ENCODE measurements around the gene PIK3C2A. TPM values are rescaled to one million over a fixed set of nuclear protein-coding genes. Genes with fewer than 3 reads are reported as not detected.

Gene PIK3C2A
- total RNA-seq, 1 donor from 2014 or later = 41.2 TPM

GRCh38 chr11:17211286-17211685 lies 3.5 kb upstream of the PIK3C2A start:
- no peak for ATAC-seq (ENCODE audit: low read depth)
- intact Hi-C loops (cut with micrococcal nuclease) = no loop called here
- H3K36me3 Mint-ChIP-seq (ENCODE audit: low read depth) = peaks cover 8% of the 10 kb centered on the region
- no peak for TF ChIP-seq CTCF (IDR thresholded peaks at IDR 0.05)
- H3K27me3 Mint-ChIP-seq = no peaks in the 10 kb centered on the region
- DNase-seq = no peak
- POLR2A ChIA-PET = interaction anchor here (0.5 to 0.8 kb wide), 2 partner anchors 133 to 135 kb away, joined by 3 to 5 read pairs; no protein-coding TSS in a partner anchor
- H3K4me3 Mint-ChIP-seq = no peak overlapping the region
- H3K4me1 Mint-ChIP-seq = peaks cover 33% of the 10 kb centered on the region
- CTCF ChIA-PET = interaction anchor here (2.5 kb wide), 1 partner anchor 19 kb away, joined by 8 read pairs; no protein-coding TSS in a partner anchor
- no peaks in the 10 kb centered on the region for H3K9me3 Mint-ChIP-seq
- H3K27ac Mint-ChIP-seq = no peak overlapping the region

GRCh38 chr11:17209939-17210245 lies 2.1 kb upstream of the PIK3C2A start:
- Mint-ChIP-seq H3K9me3 (no peaks in the 10 kb centered on the region), H3K36me3 (ENCODE audit: low read depth) (peaks cover 8% of the 10 kb centered on the region), H3K4me3 (no peak overlapping the region), H3K27me3 (no peaks in the 10 kb centered on the region), H3K4me1 (peaks cover 36% of the 10 kb centered on the region), H3K27ac (no peak overlapping the region)
- POLR2A ChIA-PET = interaction anchor here (0.7 to 3.2 kb wide), 7 partner anchors 66 to 1430 kb away, joined by 3 to 75 read pairs (median 5); partner anchors contain the start of genes C11orf58, NUCB2 and RPS13
- intact Hi-C loops (cut with micrococcal nuclease) = loop anchor here (2.0 to 10.0 kb wide), 4 partner anchors 21 to 307 kb away; partner anchors contain the start of genes KCNJ11 and NCR3LG1
- DNase-seq (no peak), ATAC-seq (ENCODE audit: low read depth) (no peak)
- CTCF ChIA-PET = interaction anchor here (1.2 to 2.5 kb wide), 3 partner anchors 12 to 68 kb away, joined by 3 to 8 read pairs (median 3); no protein-coding TSS in a partner anchor
- no peak for TF ChIP-seq CTCF (IDR thresholded peaks at IDR 0.05)

GRCh38 chr11:17208257-17208999 lies 642 bp upstream of the PIK3C2A start:
- ChIA-PET POLR2A (interaction anchor here (0.8 to 3.2 kb wide), 9 partner anchors 9 to 471 kb away, joined by 3 to 75 read pairs (median 4); partner anchors contain the start of genes C11orf58, NUCB2 and RPS13), CTCF (interaction anchor here (1.4 kb wide), 1 partner anchor 14 kb away, joined by 3 read pairs; no protein-coding TSS in a partner anchor)
- peaks cover 14% of the 10 kb centered on the region for H3K36me3 Mint-ChIP-seq (ENCODE audit: low read depth)
- peak overlapping the region; percentile 99 for H3K4me3 Mint-ChIP-seq
- H3K27me3 Mint-ChIP-seq = no peaks in the 10 kb centered on the region
- H3K27ac Mint-ChIP-seq = peak overlapping the region; percentile 99
- intact Hi-C loops (cut with micrococcal nuclease) = loop anchor here (1.0 to 10.0 kb wide), 6 partner anchors 22 to 306 kb away; partner anchors contain the start of genes KCNJ11, NCR3LG1, NUCB2 and RPS13
- no peaks in the 10 kb centered on the region for H3K9me3 Mint-ChIP-seq
- TF ChIP-seq CTCF (IDR thresholded peaks at IDR 0.05) = no peak
- no peak for DNase-seq
- peak; percentile 56 for ATAC-seq (ENCODE audit: low read depth)
- peaks cover 38% of the 10 kb centered on the region for H3K4me1 Mint-ChIP-seq

- intact Hi-C loops (cut with micrococcal nuclease) = loop anchor here (2.0 to 10.0 kb wide), 3 partner anchors 148 to 468 kb away; partner anchors contain the start of genes C11orf58, KCNJ11 and NCR3LG1
- peaks cover 45% of the 10 kb centered on the region for H3K4me1 Mint-ChIP-seq
- ATAC-seq (ENCODE audit: low read depth) (no peak), DNase-seq (no peak)
- CTCF ChIA-PET = no interaction called here
- no peaks in the 10 kb centered on the region for H3K27me3 Mint-ChIP-seq
- H3K27ac Mint-ChIP-seq = peak overlapping the region; percentile 99
- TF ChIP-seq CTCF (IDR thresholded peaks at IDR 0.05) = no peak
- POLR2A ChIA-PET = interaction anchor here (0.8 to 2.5 kb wide), 4 partner anchors 17 to 469 kb away, joined by 3 to 15 read pairs (median 4); partner anchors contain the start of genes NUCB2 and RPS13
- H3K36me3 Mint-ChIP-seq (ENCODE audit: low read depth) = peaks cover 21% of the 10 kb centered on the region
- H3K9me3 Mint-ChIP-seq = no peaks in the 10 kb centered on the region
- peak overlapping the region; percentile 99 for H3K4me3 Mint-ChIP-seq
Measured at GRCh38 chr11:17206463-17206862, 1.3 kb downstream of the PIK3C2A start.

GRCh38 chr11:17197431-17197898 lies 10.3 kb downstream of the PIK3C2A start:
- peaks cover 25% of the 10 kb centered on the region for H3K4me1 Mint-ChIP-seq
- intact Hi-C loops (cut with micrococcal nuclease) = no loop called here
- H3K27ac Mint-ChIP-seq = no peak overlapping the region
- peaks cover 32% of the 10 kb centered on the region for H3K36me3 Mint-ChIP-seq (ENCODE audit: low read depth)
- H3K27me3 Mint-ChIP-seq = no peaks in the 10 kb centered on the region
- no peak for TF ChIP-seq CTCF (IDR thresholded peaks at IDR 0.05)
- ATAC-seq (ENCODE audit: low read depth) = no peak
- ChIA-PET POLR2A (interaction anchor here (0.9 kb wide), 1 partner anchor 10 kb away, joined by 3 read pairs; the partner anchor contains the start of gene PIK3C2A), CTCF (no interaction called here)
- H3K9me3 Mint-ChIP-seq = no peaks in the 10 kb centered on the region
- no peak for DNase-seq
- H3K4me3 Mint-ChIP-seq = no peak overlapping the region

All from activated B cell treated with CpG ODN at 0.5 μM for 24 hours (primary cell).